RWPE2 (cell line): Measurements from ENCODE around the gene FRK.

ENCODE experiments used
- ATAC-seq: fragments of 200-7000 bp; cut with Tn5 transposase; 3 replicates; pipeline ENCODE4 v1.9.1; 2021; ENCODE audit warnings: low read depth
- DNase-seq: peaks from one replicate; pipeline ENCODE4 v3.0.0-alpha.2; 2020; ENCODE audit warnings: low spot score
- H3K27ac ChIP-seq: fragments of 450-650 bp; 2 replicates; pipeline ENCODE4 v1.5.1; 2017; ENCODE audit warnings: mild to moderate bottlenecking; ENCODE audit not compliant: poor library complexity, severe bottlenecking
- H3K27me3 ChIP-seq: fragments of 250-450 bp; sonication (Bioruptor Pico); 2 replicates; pipeline ENCODE4 v1.5.1; 2021; ENCODE audit warnings: mild to moderate bottlenecking, moderate library complexity; ENCODE audit not compliant: insufficient read depth, poor library complexity, severe bottlenecking
- H3K36me3 ChIP-seq: fragments of 250-450 bp; sonication (Bioruptor Pico); 2 replicates; pipeline ENCODE4 v1.5.1; 2020; ENCODE audit warnings: low read depth, mild to moderate bottlenecking, moderate library complexity
- H3K4me1 ChIP-seq: fragments of 250-450 bp; sonication (Bioruptor Pico); 2 replicates; pipeline ENCODE4 v1.5.1; 2021; ENCODE audit warnings: mild to moderate bottlenecking, moderate library complexity; ENCODE audit not compliant: insufficient read depth, poor library complexity, severe bottlenecking
- H3K4me3 ChIP-seq: fragments of 250-450 bp; sonication (Bioruptor Pico); 2 replicates; pipeline ENCODE4 v1.5.1; 2021; ENCODE audit warnings: mild to moderate bottlenecking, moderate library complexity; ENCODE audit not compliant: severe bottlenecking
- H3K9me3 ChIP-seq: fragments of 250-450 bp; sonication (Bioruptor Pico); 2 replicates; pipeline ENCODE4 v1.5.1; 2021; ENCODE audit warnings: mild to moderate bottlenecking, moderate library complexity; ENCODE audit not compliant: severe bottlenecking
- CTCF ChIP-seq: fragments of 450-650 bp; IDR thresholded peaks from one replicate; pipeline ENCODE4 v1.5.1; 2017; ENCODE audit warnings: mild to moderate bottlenecking, moderate library complexity; ENCODE audit not compliant: poor library complexity, severe bottlenecking

Gene FRK

GRCh38 chr6:116078522-116078921 is 17.8 kb upstream of the FRK start:
- Histone ChIP-seq H3K27ac (no peak overlapping the region), H3K36me3 (no peaks in the 10 kb centered on the region), H3K27me3 (no peaks in the 10 kb centered on the region), H3K4me3 (no peak overlapping the region), H3K4me1 (peaks cover 8% of the 10 kb centered on the region), H3K9me3 (no peaks in the 10 kb centered on the region)
- TF ChIP-seq CTCF, result no peak
- DNase-seq (no peak), ATAC-seq (no peak)

GRCh38 chr6:116074732-116075390 is 14.2 kb upstream of the FRK start:
- Histone ChIP-seq H3K4me1 (peaks cover 26% of the 10 kb centered on the region), H3K9me3 (no peaks in the 10 kb centered on the region), H3K27ac (no peak overlapping the region), H3K4me3 (no peak overlapping the region), H3K36me3 (no peaks in the 10 kb centered on the region), H3K27me3 (no peaks in the 10 kb centered on the region)
- DNase-seq, result no peak
- no peak for ATAC-seq
- no peak for TF ChIP-seq CTCF

DNA sequence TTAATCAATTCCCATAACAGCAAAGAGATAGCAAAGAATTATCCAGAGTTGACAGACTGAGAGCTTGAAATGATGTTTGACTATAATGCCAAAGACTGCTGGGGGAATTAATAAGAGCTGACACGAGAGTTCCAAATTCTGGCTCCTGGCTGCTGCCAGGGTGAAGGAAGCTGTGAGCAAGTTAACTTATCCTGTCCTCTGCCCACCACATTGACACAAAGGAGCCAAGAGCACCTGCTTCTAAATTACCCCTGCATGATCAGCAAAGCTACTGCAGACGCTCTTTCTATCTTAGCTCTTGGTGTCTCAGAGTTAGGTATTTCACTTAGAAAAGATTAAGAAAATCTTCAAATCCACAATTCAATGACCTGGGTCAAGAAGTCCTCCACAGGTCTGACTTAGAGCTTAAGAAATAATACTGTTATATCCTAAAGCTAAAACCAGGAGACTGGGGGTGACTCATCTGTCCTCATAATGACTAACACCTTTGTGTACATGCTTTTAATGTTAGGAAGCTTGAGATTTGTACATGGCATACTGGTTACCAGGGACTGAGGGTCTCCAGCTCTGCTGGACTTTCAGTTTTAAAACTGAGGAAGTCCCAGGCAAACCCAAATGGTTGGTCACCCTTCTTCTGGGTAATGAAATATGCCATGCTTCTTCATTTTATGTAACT is 13.2 kb upstream of the FRK start:
- no peak for DNase-seq
- Histone ChIP-seq H3K9me3 (no peaks in the 10 kb centered on the region), H3K27ac (no peak overlapping the region), H3K36me3 (no peaks in the 10 kb centered on the region), H3K4me3 (no peak overlapping the region), H3K4me1 (peaks cover 26% of the 10 kb centered on the region), H3K27me3 (no peaks in the 10 kb centered on the region)
- no peak for TF ChIP-seq CTCF
- peak; percentile 93 for ATAC-seq

GRCh38 chr6:116072368-116072767 is 11.7 kb upstream of the FRK start:
- H3K36me3 ChIP-seq, result no peaks in the 10 kb centered on the region
- no peak overlapping the region for H3K4me3 ChIP-seq
- ATAC-seq, result no peak
- H3K27ac ChIP-seq, result no peak overlapping the region
- H3K4me1 ChIP-seq, result peaks cover 26% of the 10 kb centered on the region
- H3K27me3 ChIP-seq, result no peaks in the 10 kb centered on the region
- no peaks in the 10 kb centered on the region for H3K9me3 ChIP-seq
- TF ChIP-seq CTCF, result no peak
- no peak for DNase-seq
